Keratinocyte (primary cell): ENCODE data around the gene NAT9. TPM values are rescaled to one million over a fixed set of nuclear protein-coding genes. Genes with fewer than 3 reads are reported as not detected.

Experiments used
- DNase-seq: peaks from one replicate; pipeline ENCODE4 v3.0.0-alpha.2; 2011; ENCODE audit warnings: low read depth, missing footprints, low spot score
- FAIRE-seq: peaks from 2 replicates; lab custom pipeline; 2011; peaks lifted over from hg19 to GRCh38; lab: Jason Lieb, UNC
- H2AFZ ChIP-seq: 2 replicates; pipeline ENCODE4 v1.6.0; 2012; ENCODE audit warnings: low read length, control low read depth, inconsistent platforms; ENCODE audit not compliant: control insufficient read depth
- H3K27ac ChIP-seq: 2 replicates; pipeline ENCODE4 v1.5.1; 2011; ENCODE audit warnings: low read length; ENCODE audit not compliant: control insufficient read depth, insufficient read depth
- H3K27me3 ChIP-seq: 3 replicates; pipeline ENCODE4 v1.6.0; 2011; ENCODE audit warnings: low read length; ENCODE audit not compliant: control insufficient read depth, insufficient read depth; ENCODE audit errors: extremely low read depth
- H3K36me3 ChIP-seq, 2 experiments: 2 replicates in 1 of 2; 3 replicates in 1 of 2; pipeline ENCODE4 v1.5.1; 2011; ENCODE audit warnings: low read length in 2 of 2, mild to moderate bottlenecking in 1 of 2; ENCODE audit not compliant: control insufficient read depth in 2 of 2, insufficient read depth in 2 of 2; ENCODE audit errors: extremely low read depth in 1 of 2
- H3K4me1 ChIP-seq: 3 replicates; pipeline ENCODE4 v1.5.1; 2011; ENCODE audit warnings: low read length; ENCODE audit not compliant: control insufficient read depth, insufficient read depth; ENCODE audit errors: extremely low read depth
- H3K4me2 ChIP-seq: 3 replicates; pipeline ENCODE4 v1.6.0; 2011; ENCODE audit warnings: low read depth, low read length; ENCODE audit not compliant: control insufficient read depth, insufficient read depth; ENCODE audit errors: extremely low read depth
- H3K4me3 ChIP-seq, 3 experiments: fragments of 200-600 bp in 1 of 3; sonication (generic) in 1 of 3; 2 replicates in 2 of 3; 3 replicates in 1 of 3; pipeline ENCODE4 v1.5.1; 2011 to 2016; ENCODE audit warnings: low read length in 3 of 3, mild to moderate bottlenecking in 3 of 3, control low read depth in 2 of 3, inconsistent platforms in 1 of 3, low read depth in 1 of 3, mixed read lengths in 1 of 3, mixed run types in 1 of 3, moderate library complexity in 1 of 3; ENCODE audit not compliant: control insufficient read depth in 2 of 3, insufficient read depth in 2 of 3; ENCODE audit errors: extremely low read depth in 1 of 3
- H3K79me2 ChIP-seq: 2 replicates; pipeline ENCODE4 v1.6.0; 2012; ENCODE audit warnings: low read length; ENCODE audit not compliant: control insufficient read depth, insufficient read depth
- H3K9ac ChIP-seq: 3 replicates; pipeline ENCODE4 v1.6.0; 2011; ENCODE audit warnings: low read length; ENCODE audit not compliant: control insufficient read depth, insufficient read depth; ENCODE audit errors: extremely low read depth
- H3K9me1 ChIP-seq: 3 replicates; pipeline ENCODE4 v1.6.0; 2011; ENCODE audit warnings: low read length; ENCODE audit not compliant: control insufficient read depth, insufficient read depth; ENCODE audit errors: extremely low read depth
- H3K9me3 ChIP-seq: 2 replicates; pipeline ENCODE4 v1.5.1; 2012; ENCODE audit warnings: low read depth, low read length; ENCODE audit not compliant: control insufficient read depth
- H4K20me1 ChIP-seq: 3 replicates; pipeline ENCODE4 v1.6.0; 2011; ENCODE audit warnings: low read length; ENCODE audit not compliant: control insufficient read depth, insufficient read depth; ENCODE audit errors: extremely low read depth
- CTCF ChIP-seq, 3 experiments: IDR thresholded peaks in 1 of 3; conservative IDR thresholded peaks in 1 of 3; optimal IDR thresholded peaks in 1 of 3; 2 replicates in 2 of 3; 3 replicates in 1 of 3; pipeline versions ENCODE3 to v1.5.1; 2011; ENCODE audit warnings: low read length in 3 of 3, mild to moderate bottlenecking in 3 of 3, moderate library complexity in 2 of 3, control low read depth in 1 of 3, inconsistent platforms in 1 of 3; ENCODE audit not compliant: insufficient read depth in 2 of 3; ENCODE audit errors: extremely low read depth in 1 of 3
- EZH2 ChIP-seq: IDR thresholded peaks from one replicate; pipeline ENCODE4 v1.6.1; 2012; ENCODE audit warnings: inconsistent platforms, mild to moderate bottlenecking, low read length, moderate library complexity
- dilution Hi-C: fragments of 300-500 bp; cut with MboI; formaldehyde crosslinking; loops from one replicate; pipeline ENCODE4 v1.7.0; 2020; ENCODE audit warnings: low sequenced_read_pairs; ENCODE audit not compliant: extremely low pct_ligation_motif_present
- polyA plus RNA-seq, 5 experiments: library from polyadenylated mRNA; depleted of rRNA in 3 of 5; stranded (reverse) in 3 of 5; stranded (forward) in 1 of 5; unstranded in 1 of 5; fragments of >200 nt; gene quantifications; 1 replicate in 1 of 5; 2 replicates in 3 of 5; 3 replicates in 1 of 5; pipeline versions ENCODE4 v1.2.1 to v1.2.3, GENCODE V29; 2011 to 2012; ENCODE audit warnings: missing spikeins in 2 of 5, low read depth in 1 of 5, low replicate concordance in 1 of 5

The NAT9 gene
- polyA plus RNA-seq, 1 donor (not counting 4 experiments of a cell fraction or from before 2014, with no cell fraction given) = 34.6 TPM

- peak within 1 kb of the TSS; percentile 62 for H2AFZ ChIP-seq
- H3K4me1 ChIP-seq = peaks cover 20% of the 10 kb centered on the region
- no peak for DNase-seq
- H3K36me3 ChIP-seq = no peaks in the 10 kb centered on the region
- H3K9me1 ChIP-seq = peaks cover 5% of the 10 kb centered on the region
- H3K79me2 ChIP-seq = peaks cover 48% of the 10 kb centered on the region
- H3K27ac ChIP-seq = peak within 1 kb of the TSS; percentile 58
- peak within 1 kb of the TSS; percentile 81 to 93 (median 88) for H3K4me3 ChIP-seq
- dilution Hi-C loops = no loop called here
- H3K9ac ChIP-seq = peak within 1 kb of the TSS; percentile 73
- H3K27me3 ChIP-seq = no peaks in the 10 kb centered on the region
- no peak for FAIRE-seq
- no peaks in the 10 kb centered on the region for H3K9me3 ChIP-seq
- H3K4me2 ChIP-seq = peak within 1 kb of the TSS; percentile 95
- TF ChIP-seq EZH2 (no peak), CTCF (optimal IDR thresholded peaks at IDR 0.05 in 1 of 3, IDR thresholded peaks at IDR 0.05 in 1 of 3, conservative IDR thresholded peaks at IDR 0.05 in 1 of 3; ENCODE audit: extremely low read depth in 1 of 3, insufficient read depth in 2 of 3, low read length in 3 of 3) (peak in 2 of 3 experiments; percentile 7 to 48)
- H4K20me1 ChIP-seq = no peaks in the 10 kb centered on the region
Observed at GRCh38 chr17:74748529-74749278, 27.4 kb downstream of the NAT9 start, which contains the start of gene NHERF1. Gene NHERF1 (plus strand): TSS chr17:74748628. CDS start chr17:74748847, 219 bp downstream.

- FAIRE-seq = no peak
- H2AFZ ChIP-seq = peak overlapping the region; percentile 46
- H3K36me3 ChIP-seq = no peaks in the 10 kb centered on the region
- H3K27ac ChIP-seq = no peak overlapping the region
- H3K4me3 ChIP-seq = peak overlapping the region; percentile 54 to 93 (median 81)
- H3K9me1 ChIP-seq = peaks cover 5% of the 10 kb centered on the region
- H3K4me2 ChIP-seq = peak overlapping the region; percentile 95
- dilution Hi-C loops = no loop called here
- H3K9me3 ChIP-seq = no peaks in the 10 kb centered on the region
- DNase-seq = no peak
- peak overlapping the region; percentile 14 for H3K9ac ChIP-seq
- H3K79me2 ChIP-seq = peaks cover 44% of the 10 kb centered on the region
- H4K20me1 ChIP-seq = no peaks in the 10 kb centered on the region
- peak in 1 of 3 experiments; percentile 9 for TF ChIP-seq CTCF (optimal IDR thresholded peaks at IDR 0.05 in 1 of 3, IDR thresholded peaks at IDR 0.05 in 1 of 3, conservative IDR thresholded peaks at IDR 0.05 in 1 of 3; ENCODE audit: extremely low read depth in 1 of 3, insufficient read depth in 2 of 3, low read length in 3 of 3)
- TF ChIP-seq EZH2 = no peak
- peaks cover 20% of the 10 kb centered on the region for H3K4me1 ChIP-seq
- H3K27me3 ChIP-seq = no peaks in the 10 kb centered on the region
Observed at GRCh38 chr17:74748279-74748528, 27.9 kb downstream of the NAT9 start.
